Measurements from ENCODE around the gene ADGRD1.
"Not testable (repeated sequence)": the region's sequence is repeated elsewhere in the genome, so short reads cannot be mapped to it uniquely, and the experiment has no call there.

The ADGRD1 gene

GRCh38 chr12:130937546-130937945 lies 16.2 kb upstream of the ADGRD1 start:
- DNase-seq (ENCODE audit: low read depth in 2 of 2), result not testable (repeated sequence)

DNA sequence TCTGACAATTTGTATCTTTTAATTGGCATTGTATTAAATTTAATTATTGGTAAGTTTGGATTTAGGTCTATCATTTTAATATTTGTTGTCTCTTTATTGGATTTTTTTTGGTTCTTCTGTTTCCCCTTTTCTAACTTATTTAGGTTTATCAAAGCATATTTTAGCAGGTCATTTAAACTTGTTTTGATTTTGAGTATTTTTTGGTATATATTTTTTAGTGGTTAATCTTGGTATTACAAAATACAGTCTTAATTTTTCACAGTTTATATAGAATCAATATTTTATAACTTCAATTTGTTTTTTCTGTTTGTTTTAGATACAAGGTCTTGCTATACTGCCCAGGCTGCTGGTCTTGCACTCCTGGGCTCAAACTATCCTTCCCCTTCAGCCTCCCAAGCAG lies 15.5 kb upstream of the ADGRD1 start:
- DNase-seq (ENCODE audit: low read depth in 2 of 2), result no peak

GRCh38 chr12:130944878-130945277 lies 8.8 kb upstream of the ADGRD1 start:
- DNase-seq (ENCODE audit: low read depth in 2 of 2), result no peak

DNA sequence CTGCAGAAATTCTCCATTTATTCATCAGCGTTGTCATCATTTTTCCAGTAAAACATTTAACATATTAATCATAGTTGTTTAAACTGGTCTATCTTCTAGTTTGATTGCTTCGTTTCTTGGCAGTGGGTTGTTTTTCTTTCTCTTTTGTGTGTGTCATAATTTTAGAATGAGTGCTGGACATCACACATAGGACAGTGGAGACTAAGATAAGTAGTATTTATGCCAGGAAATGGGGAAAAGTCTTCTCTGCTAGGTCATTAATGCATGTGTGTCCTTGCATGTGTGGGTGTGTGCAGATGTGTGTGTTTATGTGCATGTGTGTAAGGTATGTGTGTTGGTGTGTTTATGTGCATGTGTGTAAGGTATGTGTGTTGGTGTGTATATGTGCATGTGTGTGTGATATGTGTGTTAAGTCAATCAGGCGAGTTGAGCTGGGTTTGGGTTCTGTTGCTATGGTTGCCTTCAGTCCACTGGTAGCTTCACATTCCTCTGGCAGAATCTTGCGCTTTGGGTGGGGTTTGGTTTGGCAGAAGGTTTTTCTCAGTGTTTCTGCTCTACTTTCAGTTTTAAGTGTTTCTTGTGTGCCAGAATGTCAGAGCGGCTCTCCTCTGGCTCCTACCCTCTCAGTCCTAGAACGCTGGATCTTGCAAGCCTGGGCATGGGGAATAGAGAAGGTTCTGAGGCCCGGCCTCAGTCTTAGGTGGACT lies 7.8 kb upstream of the ADGRD1 start:
- DNase-seq (ENCODE audit: low read depth in 2 of 2), result no peak

DNA sequence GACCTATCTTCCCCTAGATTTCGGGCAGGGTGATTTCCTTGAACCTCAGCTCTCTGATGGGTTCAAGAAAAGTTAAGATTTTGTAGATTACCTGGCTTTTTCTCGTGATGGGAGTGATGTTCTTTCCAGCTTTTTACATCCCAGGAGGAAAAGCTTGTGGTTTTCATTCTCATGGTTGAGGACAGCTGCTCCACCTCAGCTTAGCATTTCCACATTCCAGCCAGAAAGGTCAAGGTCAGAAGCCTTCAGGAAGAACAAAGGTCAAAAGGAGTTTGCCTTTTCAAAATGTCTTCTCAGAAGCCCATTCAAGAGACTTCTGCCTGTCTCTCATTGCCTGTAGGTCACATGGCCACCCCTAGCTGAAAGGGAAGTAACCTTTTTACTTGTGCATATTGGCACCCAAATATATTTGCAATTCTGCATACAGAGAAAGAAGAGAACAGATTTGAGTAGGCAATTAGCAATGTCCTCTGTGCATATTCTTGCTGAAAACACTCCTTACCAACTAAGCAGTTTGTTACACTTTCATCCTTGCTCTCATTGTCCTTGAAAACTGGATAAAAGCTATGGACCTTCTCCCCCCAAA lies 6.6 kb upstream of the ADGRD1 start:
- DNase-seq (ENCODE audit: low read depth in 2 of 2), result no peak

- DNase-seq (ENCODE audit: low read depth in 2 of 2), result no peak
Observed at GRCh38 chr12:130948136-130948535, 5.6 kb upstream of the ADGRD1 start.

DNA sequence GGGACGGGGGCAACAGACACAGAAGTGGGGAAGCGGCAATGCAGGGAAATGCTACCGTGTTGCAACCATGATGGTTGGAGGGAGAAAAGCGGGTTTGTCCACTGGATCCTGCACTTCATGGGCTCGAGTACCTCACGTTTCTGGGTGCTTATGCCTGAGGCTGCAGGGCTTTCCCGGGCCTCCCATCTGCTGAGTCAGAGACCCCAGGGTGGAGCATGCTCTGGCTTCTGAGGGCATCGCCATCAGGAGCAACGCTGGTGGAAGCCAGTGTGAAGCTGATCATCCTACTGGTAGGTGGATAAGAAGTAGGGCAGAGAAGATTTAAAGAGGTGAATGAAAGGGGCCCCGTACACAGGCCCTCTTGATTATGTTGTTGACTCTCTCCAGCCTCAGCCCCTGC lies 5.0 kb upstream of the ADGRD1 start:
- no peak for DNase-seq (ENCODE audit: low read depth in 2 of 2)

DNA sequence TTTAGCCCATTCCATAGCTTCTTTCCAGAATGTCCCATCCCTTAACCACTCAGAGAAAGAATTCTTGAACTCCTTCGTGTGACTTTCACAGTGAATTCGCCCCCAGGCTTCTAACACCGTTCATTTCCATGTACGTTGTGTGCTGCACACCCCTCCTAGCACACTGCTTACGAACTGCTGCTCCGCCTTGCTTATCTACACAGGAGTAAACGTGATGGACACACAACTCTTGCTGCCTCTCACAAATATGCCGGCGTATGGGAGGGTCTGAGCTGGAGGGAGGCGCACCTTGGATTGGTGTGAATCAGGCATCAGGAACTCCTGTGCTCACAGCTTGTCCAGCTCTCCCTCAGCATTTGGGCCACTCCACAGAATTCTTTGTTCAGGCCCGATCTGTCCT lies 3.9 kb upstream of the ADGRD1 start:
- DNase-seq (ENCODE audit: low read depth in 2 of 2), result no peak

DNA sequence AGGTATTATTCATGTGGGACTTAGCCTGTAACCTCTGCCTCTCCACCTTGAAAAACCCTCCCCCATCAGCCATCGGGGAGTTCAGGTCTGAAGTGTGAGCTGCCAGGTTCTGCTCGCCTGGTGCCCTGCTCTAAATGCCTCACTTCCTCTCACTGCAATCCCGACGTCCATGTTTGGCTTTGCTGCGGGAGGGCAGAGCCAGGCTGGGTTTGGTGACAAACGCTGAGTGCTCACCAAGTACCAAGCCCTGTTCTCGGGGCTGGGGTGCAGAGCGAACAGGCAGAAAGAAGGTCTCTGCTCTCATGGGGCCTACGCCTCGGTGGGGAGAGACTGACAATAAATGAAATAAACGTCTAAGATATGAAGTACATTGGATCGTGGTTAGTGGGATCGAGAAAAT lies 2.1 kb upstream of the ADGRD1 start:
- DNase-seq (ENCODE audit: low read depth in 2 of 2), result no peak

DNA sequence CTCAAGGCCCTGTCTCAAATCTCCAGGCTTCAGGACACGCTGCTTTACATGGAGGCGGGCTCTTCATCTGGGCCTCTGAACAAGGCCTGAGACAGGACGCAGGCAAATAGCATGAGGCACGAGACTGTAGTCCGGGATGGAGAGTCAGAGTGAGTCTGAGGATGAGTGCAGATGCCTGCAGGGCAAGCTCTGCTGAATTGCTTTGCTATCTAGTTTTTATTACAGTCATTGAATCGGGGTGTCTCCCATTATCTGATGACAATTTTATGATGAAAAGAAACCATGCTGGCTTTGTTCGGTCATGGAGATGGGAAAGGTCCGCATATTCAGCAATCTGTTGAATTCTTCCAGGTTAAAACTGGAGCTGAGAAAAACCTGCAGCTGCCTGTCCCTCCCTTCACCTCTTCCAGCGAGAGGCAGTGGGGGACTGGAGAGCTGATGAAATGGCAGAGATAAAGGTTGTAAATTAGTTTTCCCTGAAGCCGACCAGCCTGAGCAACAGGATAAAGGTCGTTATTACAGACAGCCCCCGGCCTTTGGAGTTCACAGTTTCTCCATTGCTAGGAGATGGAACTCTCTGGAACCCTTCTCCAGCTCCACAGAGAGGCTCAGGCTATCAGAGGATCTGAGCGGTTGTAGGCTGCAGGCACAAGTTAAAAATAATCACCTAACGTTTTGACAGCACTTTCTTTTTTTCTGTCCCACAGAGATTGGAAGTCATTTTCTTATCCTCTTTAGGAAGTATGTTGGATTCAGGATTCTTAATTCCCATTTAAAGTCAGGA lies 1.3 kb upstream of the ADGRD1 start:
- no peak for DNase-seq (ENCODE audit: low read depth in 2 of 2)

- no peak for DNase-seq (ENCODE audit: low read depth in 2 of 2)
Observed at GRCh38 chr12:130954544-130954831, 781 bp downstream of the ADGRD1 start.

- no peak for DNase-seq (ENCODE audit: low read depth in 2 of 2)
Observed at GRCh38 chr12:130955238-130955816, 1.6 kb downstream of the ADGRD1 start.

GRCh38 chr12:130956009-130956408 lies 2.3 kb downstream of the ADGRD1 start:
- no peak for DNase-seq (ENCODE audit: low read depth in 2 of 2)

DNA sequence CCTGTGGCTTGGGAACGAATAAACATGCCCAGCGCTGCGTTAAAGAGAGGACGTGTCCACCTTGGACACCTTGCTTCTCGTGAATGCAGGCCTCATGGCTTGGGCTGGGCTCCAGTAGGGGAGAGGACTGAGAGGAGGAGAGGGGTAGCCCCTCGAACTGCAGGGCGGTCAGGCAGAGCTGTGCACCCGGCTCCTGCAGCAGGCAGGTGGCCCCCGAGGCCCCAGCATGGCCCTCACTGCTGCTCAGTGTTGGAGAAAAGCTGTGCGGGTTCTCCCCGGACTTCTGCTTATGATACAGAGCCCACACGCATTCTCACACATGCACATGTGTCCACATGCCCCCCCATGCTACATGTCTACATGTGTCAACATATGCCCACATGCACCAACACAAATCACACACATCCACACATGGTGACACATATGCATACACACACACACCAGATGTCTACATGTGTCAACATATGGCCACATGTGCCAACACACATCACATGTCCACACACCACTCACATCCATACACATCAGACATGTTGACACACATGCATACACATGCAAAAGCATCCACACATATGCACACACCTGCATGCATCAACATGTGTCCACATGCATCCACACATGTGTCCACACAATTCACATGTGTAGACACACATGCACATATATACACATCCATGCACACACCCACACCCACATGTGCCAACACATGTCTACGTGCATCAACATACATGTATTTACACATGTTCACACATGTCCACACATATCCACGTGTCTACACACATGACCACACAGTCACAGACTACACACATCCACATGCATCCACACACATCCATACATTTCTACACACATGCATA lies 3.0 kb downstream of the ADGRD1 start:
- no peak for DNase-seq (ENCODE audit: low read depth in 2 of 2)

- no peak for DNase-seq (ENCODE audit: low read depth in 2 of 2)
Observed at GRCh38 chr12:130957304-130957621, 3.6 kb downstream of the ADGRD1 start.

DNA sequence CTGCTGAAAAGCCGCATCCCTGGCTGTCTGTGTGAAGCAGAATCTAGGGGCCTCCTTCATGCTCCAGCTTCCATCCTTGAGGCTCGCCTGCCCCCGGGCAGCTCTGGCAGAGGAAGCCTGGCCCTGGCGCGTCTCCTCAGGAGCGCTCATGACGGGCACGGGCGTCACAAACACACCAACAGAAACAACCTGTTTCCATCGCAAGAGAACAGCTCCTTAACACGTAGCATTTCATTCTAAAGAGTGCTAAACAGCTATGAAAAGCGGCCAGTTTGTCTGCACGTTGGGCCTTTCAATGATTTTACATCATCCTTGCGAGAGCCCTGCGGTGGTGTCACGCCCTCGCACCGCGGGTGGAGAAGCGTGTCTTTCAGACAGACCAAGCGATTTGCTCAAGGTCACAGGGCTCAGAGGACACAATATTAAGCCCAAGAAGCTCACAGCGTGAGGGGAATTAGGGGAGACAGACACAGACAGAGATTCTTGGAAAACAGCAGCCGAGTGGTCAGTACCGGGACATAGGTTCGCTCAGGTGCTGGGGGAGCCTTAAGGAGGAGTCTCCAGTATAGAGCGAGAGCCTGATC lies 4.9 kb downstream of the ADGRD1 start:
- DNase-seq (ENCODE audit: low read depth in 2 of 2), result no peak

- DNase-seq (ENCODE audit: low read depth in 2 of 2), result no peak
Observed at GRCh38 chr12:130959632-130960031, 5.9 kb downstream of the ADGRD1 start.

GRCh38 chr12:130960058-130960457 lies 6.4 kb downstream of the ADGRD1 start:
- no peak for DNase-seq (ENCODE audit: low read depth in 2 of 2)

- DNase-seq (ENCODE audit: low read depth in 2 of 2), result no peak
Observed at GRCh38 chr12:130960787-130961186, 7.1 kb downstream of the ADGRD1 start.

DNA sequence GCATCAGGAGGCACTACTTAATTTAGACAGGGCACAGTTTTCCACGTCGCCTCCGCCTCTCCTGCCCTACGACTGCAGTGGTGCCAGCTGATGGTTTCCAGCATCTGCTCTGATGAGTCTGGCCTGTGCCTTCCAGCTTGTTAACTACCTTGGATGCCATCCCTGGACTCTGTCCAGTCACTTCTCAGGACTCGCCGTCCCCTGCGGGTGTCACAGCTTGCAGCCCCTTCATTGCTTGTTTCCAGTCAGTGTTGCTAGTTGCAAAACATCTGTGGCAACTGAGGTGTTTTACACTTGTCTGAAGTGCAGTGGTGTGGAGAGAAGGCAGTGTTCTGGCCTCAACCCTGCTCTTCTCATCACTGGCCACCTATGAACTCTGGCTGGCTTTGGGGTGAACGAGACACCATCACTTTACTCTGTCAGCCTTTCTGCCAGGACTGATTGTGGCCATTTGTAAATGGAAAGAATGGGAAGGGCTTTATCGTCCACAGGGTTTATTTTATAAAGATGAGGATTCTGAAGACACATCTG lies 8.3 kb downstream of the ADGRD1 start:
- DNase-seq (ENCODE audit: low read depth in 2 of 2), result no peak

GRCh38 chr12:130965214-130965613 lies 11.5 kb downstream of the ADGRD1 start:
- DNase-seq (ENCODE audit: low read depth in 2 of 2), result no peak

DNA sequence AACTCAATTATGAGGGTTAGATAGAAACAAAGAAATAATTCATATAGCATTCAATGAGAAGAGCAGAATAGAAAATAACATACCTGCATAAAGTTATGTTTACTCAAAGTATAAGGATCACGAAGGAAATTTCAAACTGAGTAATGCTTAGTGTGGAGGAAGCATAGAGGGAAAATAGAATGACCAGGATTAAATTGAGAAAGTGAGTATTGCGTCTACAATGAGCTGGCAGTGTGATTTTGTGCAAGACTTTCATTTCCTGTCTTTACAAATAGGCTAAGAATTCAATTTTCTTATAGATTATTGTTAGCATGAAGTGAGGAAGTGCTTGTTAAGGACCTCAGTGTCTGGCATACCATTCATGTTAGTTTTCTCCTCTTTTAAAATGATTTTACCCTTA lies 12.0 kb downstream of the ADGRD1 start:
- no peak for DNase-seq (ENCODE audit: low read depth in 2 of 2)
